SK-N-SH (cell line): Measurements from ENCODE around the gene SLC15A2. TPM values are rescaled to one million over a fixed set of nuclear protein-coding genes. Genes with fewer than 3 reads are reported as not detected.

Experiments
- CTCF ChIA-PET: fragments of 300-600, 350-600 bp; formaldehyde crosslinking; extraction: SDS; loops from one replicate; lab custom pipeline; 2021; lab: Yijun Ruan, JAX
- POLR2A ChIA-PET: fragments of 350-600 bp; sonication (Branson Sonifier 250); formaldehyde crosslinking; extraction: SDS; loops from one replicate; lab custom pipeline; 2020; ENCODE audit warnings: antibody characterized with exemption, inconsistent platforms; lab: Yijun Ruan, JAX
- DNase-seq: peaks from one replicate; pipeline ENCODE4 v3.0.0; 2012
- H2AFZ ChIP-seq: fragments of 200-600 bp; sonication (generic); 2 replicates; pipeline ENCODE4 v1.8.1; 2016; ENCODE audit warnings: antibody characterized with exemption, mild to moderate bottlenecking, low read depth
- H3F3A ChIP-seq: fragments of 200-600 bp; sonication (generic); replicated peaks from 2 replicates; pipeline ENCODE3; 2016; ENCODE audit warnings: antibody characterized with exemption, mild to moderate bottlenecking; ENCODE audit not compliant: insufficient read depth
- H3K27ac ChIP-seq, 2 experiments: fragments of 200-500 bp in 1 of 2; fragments of 200-600 bp in 1 of 2; sonication (Bioruptor generic) in 1 of 2; sonication (generic), shearing (Covaris generic) in 1 of 2; 2 replicates each; pipeline versions ENCODE4 v1.5.1 to v1.6.1; 2014 to 2016; ENCODE audit warnings: low read depth in 2 of 2, inconsistent platforms in 1 of 2, low read length in 1 of 2, mild to moderate bottlenecking in 1 of 2, mixed read lengths in 1 of 2
- H3K27me3 ChIP-seq: fragments of 200-600 bp; sonication (generic), shearing (Covaris generic); 2 replicates; pipeline ENCODE4 v1.6.1; 2016; ENCODE audit warnings: mixed run types; ENCODE audit not compliant: insufficient read depth
- H3K36me3 ChIP-seq, 2 experiments: fragments of 200-500 bp in 1 of 2; fragments of 200-600 bp in 1 of 2; sonication (Bioruptor generic) in 1 of 2; sonication (generic) in 1 of 2; replicated peaks in 1 of 2; 2 replicates each; pipeline versions ENCODE3 to v1.5.1; 2014 to 2016; ENCODE audit warnings: low read length in 1 of 2, mild to moderate bottlenecking in 1 of 2; ENCODE audit not compliant: insufficient read depth in 2 of 2, control insufficient read depth in 1 of 2
- H3K4me1 ChIP-seq, 2 experiments: fragments of 200-500 bp in 1 of 2; fragments of 200-600 bp in 1 of 2; sonication (Bioruptor generic) in 1 of 2; sonication (generic), shearing (Covaris generic) in 1 of 2; 2 replicates each; pipeline versions ENCODE4 v1.5.1 to v1.6.1; 2014 to 2016; ENCODE audit warnings: low read depth in 1 of 2, low read length in 1 of 2, mixed run types in 1 of 2; ENCODE audit not compliant: insufficient read depth in 2 of 2, control insufficient read depth in 1 of 2
- H3K4me2 ChIP-seq: fragments of 200-600 bp; sonication (generic), shearing (Covaris generic); 2 replicates; pipeline ENCODE4 v1.6.1; 2017; ENCODE audit warnings: mixed run types
- H3K4me3 ChIP-seq, 2 experiments: fragments of 200-500 bp in 1 of 2; fragments of 200-600 bp in 1 of 2; sonication (Bioruptor generic) in 1 of 2; sonication (generic), shearing (Covaris generic) in 1 of 2; 2 replicates each; pipeline versions ENCODE4 v1.5.1 to v1.8.1; 2014 to 2016; ENCODE audit warnings: low read depth in 2 of 2, inconsistent platforms in 1 of 2, low read length in 1 of 2, mild to moderate bottlenecking in 1 of 2, mixed read lengths in 1 of 2, moderate library complexity in 1 of 2
- H3K79me2 ChIP-seq: fragments of 200-600 bp; sonication (generic); 2 replicates; pipeline ENCODE4 v1.8.1; 2017; ENCODE audit warnings: mild to moderate bottlenecking; ENCODE audit not compliant: insufficient read depth
- H3K9ac ChIP-seq: fragments of 200-600 bp; sonication (generic); 2 replicates; pipeline ENCODE4 v1.6.1; 2017; ENCODE audit warnings: mixed run types
- H3K9me2 ChIP-seq: fragments of 200-600 bp; sonication (generic); 2 replicates; pipeline ENCODE4 v1.6.1; 2017; ENCODE audit warnings: mixed run types
- H3K9me3 ChIP-seq: fragments of 200-600 bp; sonication (generic); 2 replicates; pipeline ENCODE4 v1.6.1; 2017; ENCODE audit warnings: mixed run types, mild to moderate bottlenecking, moderate library complexity
- H4K20me1 ChIP-seq: fragments of 200-600 bp; sonication (generic); 2 replicates; pipeline ENCODE4 v1.6.1; 2017; ENCODE audit warnings: mild to moderate bottlenecking, mixed run types; ENCODE audit not compliant: insufficient read depth
- EP300 ChIP-seq, 2 experiments: IDR thresholded peaks; 2 replicates each; pipeline versions ENCODE4 v1.4.0 to v1.6.1; 2012; ENCODE audit warnings: borderline replicate concordance in 1 of 2, low read depth in 1 of 2, low read length in 1 of 2
- FOSL2 ChIP-seq: IDR thresholded peaks from 2 replicates; pipeline ENCODE4 v1.4.0; 2012; ENCODE audit warnings: low read depth, mild to moderate bottlenecking, moderate library complexity, borderline replicate concordance
- FOXM1 ChIP-seq: IDR thresholded peaks from 2 replicates; pipeline ENCODE4 v1.4.0; 2012; ENCODE audit warnings: low read depth, mild to moderate bottlenecking
- GABPA ChIP-seq: IDR thresholded peaks from 2 replicates; pipeline ENCODE4 v1.4.0; 2012; ENCODE audit warnings: low read depth, mild to moderate bottlenecking
- JUND ChIP-seq: IDR thresholded peaks from 2 replicates; pipeline ENCODE4 v1.4.0; 2012
- MEF2A ChIP-seq: IDR thresholded peaks from 2 replicates; pipeline ENCODE4 v1.4.0; 2012; ENCODE audit warnings: low read depth, borderline replicate concordance
- NRF1 ChIP-seq: IDR thresholded peaks from 2 replicates; pipeline ENCODE4 v1.6.1; 2012; ENCODE audit warnings: low read depth, mild to moderate bottlenecking, low read length
- POLR2AphosphoS5 ChIP-seq: IDR thresholded peaks from 2 replicates; pipeline ENCODE4 v1.6.1; 2012; ENCODE audit warnings: low read depth, low read length
- RAD21 ChIP-seq: IDR thresholded peaks from 2 replicates; pipeline ENCODE4 v1.6.1; 2012; ENCODE audit warnings: mild to moderate bottlenecking, low read length
- RCOR1 ChIP-seq: fragments of 150-350 bp; IDR thresholded peaks from 2 replicates; pipeline ENCODE4 v1.6.1; 2017; ENCODE audit warnings: antibody characterized with exemption, low read length
- RFX5 ChIP-seq: IDR thresholded peaks from 2 replicates; pipeline ENCODE4 v1.6.1; 2012; ENCODE audit warnings: mild to moderate bottlenecking, improper control_type of control experiment, low read length
- SMC3 ChIP-seq: IDR thresholded peaks from 2 replicates; pipeline ENCODE4 v1.6.1; 2012; ENCODE audit warnings: low read depth, low read length, improper control_type of control experiment
- TAF1 ChIP-seq: IDR thresholded peaks from 2 replicates; pipeline ENCODE4 v1.6.1; 2012; ENCODE audit warnings: low read depth, mild to moderate bottlenecking, low read length, moderate library complexity, borderline replicate concordance
- TEAD4 ChIP-seq: IDR thresholded peaks from 2 replicates; pipeline ENCODE4 v1.4.0; 2012; ENCODE audit warnings: mild to moderate bottlenecking, borderline replicate concordance; ENCODE audit not compliant: insufficient read depth
- WGBS: methylation state at CpG from one replicate; pipeline ENCODE4 v1.1.6; 2017; ENCODE audit warnings: low lambda C conversion rate; 5-methylcytosine and 5-hydroxymethylcytosine counted together
- polyA plus RNA-seq, 3 experiments: library from polyadenylated mRNA; depleted of rRNA; stranded (reverse); fragments of >200 nt; gene quantifications; 2 replicates each; pipeline ENCODE4 v1.2.3, GENCODE V29; 2012
- TF ChIP-seq, protein P1 (sequence below): fragments of 200-600 bp; sonication (generic); IDR thresholded peaks from 2 replicates; pipeline ENCODE4 v1.6.1; 2017; ENCODE audit warnings: antibody characterized with exemption, mild to moderate bottlenecking, moderate library complexity
- TF ChIP-seq, protein P2 (sequence below): fragments of 150-350 bp; IDR thresholded peaks from 2 replicates; pipeline ENCODE4 v1.6.1; 2016; ENCODE audit warnings: mild to moderate bottlenecking, low read depth, low read length
- TF ChIP-seq, protein P3 (sequence below): IDR thresholded peaks from 2 replicates; pipeline ENCODE4 v1.4.0; 2012; ENCODE audit warnings: low read depth, borderline replicate concordance

Gene SLC15A2
- polyA plus RNA-seq, 1 of the 3 experiments (the other 2 are of a cell fraction) = 0.10 TPM

DNA sequence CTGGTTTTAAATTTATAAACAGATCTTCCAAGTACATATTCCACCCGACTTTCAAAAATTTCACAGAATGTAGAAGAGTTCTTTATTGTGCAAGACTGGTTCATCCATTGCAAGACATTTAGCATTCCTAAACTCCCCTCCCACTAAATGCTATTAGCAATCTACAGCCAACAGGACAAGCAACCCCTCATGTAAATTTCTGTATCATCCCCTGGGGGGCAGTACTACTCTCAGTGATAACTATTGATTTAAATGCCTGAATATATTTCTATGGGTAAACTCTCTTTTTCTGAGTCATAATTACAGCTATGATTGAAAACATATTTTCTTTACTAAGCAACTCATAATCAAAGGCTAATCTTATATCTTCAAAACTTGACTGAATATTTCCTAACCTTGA lies 10.7 kb upstream of the SLC15A2 start:
- H3K27ac ChIP-seq = no peak overlapping the region
- no peaks in the 10 kb centered on the region for H3K36me3 ChIP-seq
- no peaks in the 10 kb centered on the region for H3F3A ChIP-seq
- CTCF ChIA-PET = interaction anchor here (1.0 kb wide), 1 partner anchor 12 kb away, joined by 5 read pairs; no protein-coding TSS in a partner anchor
- no peaks in the 10 kb centered on the region; a peak in 1 of 4 replicates for H3K4me1 ChIP-seq
- no peaks in the 10 kb centered on the region for H3K9me3 ChIP-seq
- no peaks in the 10 kb centered on the region for H3K79me2 ChIP-seq
- H2AFZ ChIP-seq = no peak overlapping the region
- no peak overlapping the region for H3K9ac ChIP-seq
- 21% methylated on average over 1 of the region's 1 CpG for WGBS
- H3K4me2 ChIP-seq = no peak overlapping the region
- H3K9me2 ChIP-seq = no peaks in the 10 kb centered on the region
- TF ChIP-seq SMC3 = no peak
- TF ChIP-seq RAD21 = 0 out of 2 replicates have a peak, but pooled peaks have one; percentile 5
- no peak for TF ChIP-seq FOSL2
- no peak for TF ChIP-seq EP300 (IDR thresholded peaks at IDR 0.05; ENCODE audit: borderline replicate concordance in 1 of 2, low read depth in 1 of 2, low read length in 1 of 2)
- TF ChIP-seq MEF2A = no peak
- TF ChIP-seq, protein P1, sequence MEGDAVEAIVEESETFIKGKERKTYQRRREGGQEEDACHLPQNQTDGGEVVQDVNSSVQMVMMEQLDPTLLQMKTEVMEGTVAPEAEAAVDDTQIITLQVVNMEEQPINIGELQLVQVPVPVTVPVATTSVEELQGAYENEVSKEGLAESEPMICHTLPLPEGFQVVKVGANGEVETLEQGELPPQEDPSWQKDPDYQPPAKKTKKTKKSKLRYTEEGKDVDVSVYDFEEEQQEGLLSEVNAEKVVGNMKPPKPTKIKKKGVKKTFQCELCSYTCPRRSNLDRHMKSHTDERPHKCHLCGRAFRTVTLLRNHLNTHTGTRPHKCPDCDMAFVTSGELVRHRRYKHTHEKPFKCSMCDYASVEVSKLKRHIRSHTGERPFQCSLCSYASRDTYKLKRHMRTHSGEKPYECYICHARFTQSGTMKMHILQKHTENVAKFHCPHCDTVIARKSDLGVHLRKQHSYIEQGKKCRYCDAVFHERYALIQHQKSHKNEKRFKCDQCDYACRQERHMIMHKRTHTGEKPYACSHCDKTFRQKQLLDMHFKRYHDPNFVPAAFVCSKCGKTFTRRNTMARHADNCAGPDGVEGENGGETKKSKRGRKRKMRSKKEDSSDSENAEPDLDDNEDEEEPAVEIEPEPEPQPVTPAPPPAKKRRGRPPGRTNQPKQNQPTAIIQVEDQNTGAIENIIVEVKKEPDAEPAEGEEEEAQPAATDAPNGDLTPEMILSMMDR = peak; percentile 52
- TF ChIP-seq, all 33 proteins: peak for 2
- DNase-seq = peak; percentile 11
- POLR2A ChIA-PET = no interaction called here
- no peaks in the 10 kb centered on the region for H4K20me1 ChIP-seq
- H3K27me3 ChIP-seq = no peaks in the 10 kb centered on the region
- H3K4me3 ChIP-seq = no peak overlapping the region

DNA sequence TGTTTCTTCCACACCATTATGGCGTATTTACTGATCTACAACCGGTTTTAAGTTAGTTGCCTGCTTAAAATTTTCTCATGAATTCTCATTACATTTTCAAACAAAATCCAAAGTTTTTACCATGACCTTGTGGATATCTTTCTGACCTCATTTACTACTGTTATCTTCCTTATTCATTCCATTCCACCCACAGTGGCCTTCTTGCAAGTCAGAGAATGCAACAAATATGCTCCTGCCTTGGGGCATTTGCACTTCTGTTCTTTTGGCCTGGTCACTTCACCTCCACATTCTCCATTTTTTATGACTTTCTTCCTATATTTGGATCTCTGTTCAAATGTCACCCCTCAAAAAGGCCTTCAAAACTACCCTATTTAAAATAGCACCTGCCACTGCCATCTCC lies 8.8 kb upstream of the SLC15A2 start:
- Histone ChIP-seq H3F3A (no peaks in the 10 kb centered on the region), H2AFZ (no peak overlapping the region), H3K27me3 (no peaks in the 10 kb centered on the region), H3K4me1 (no peaks in the 10 kb centered on the region), H3K9me3 (no peaks in the 10 kb centered on the region), H3K4me3 (no peak overlapping the region), H3K9ac (no peak overlapping the region), H3K27ac (no peak overlapping the region), H3K36me3 (no peaks in the 10 kb centered on the region), H3K4me2 (no peak overlapping the region), H4K20me1 (no peaks in the 10 kb centered on the region), H3K79me2 (no peaks in the 10 kb centered on the region), H3K9me2 (no peaks in the 10 kb centered on the region)
- ChIA-PET POLR2A (no interaction called here), CTCF (no interaction called here)
- 81% methylated on average over 2 of the region's 2 CpGs for WGBS
- no peak for TF ChIP-seq RCOR1
- TF ChIP-seq POLR2AphosphoS5 = no peak
- TF ChIP-seq TAF1 = no peak
- TF ChIP-seq NRF1 = no peak
- TF ChIP-seq, protein P2, sequence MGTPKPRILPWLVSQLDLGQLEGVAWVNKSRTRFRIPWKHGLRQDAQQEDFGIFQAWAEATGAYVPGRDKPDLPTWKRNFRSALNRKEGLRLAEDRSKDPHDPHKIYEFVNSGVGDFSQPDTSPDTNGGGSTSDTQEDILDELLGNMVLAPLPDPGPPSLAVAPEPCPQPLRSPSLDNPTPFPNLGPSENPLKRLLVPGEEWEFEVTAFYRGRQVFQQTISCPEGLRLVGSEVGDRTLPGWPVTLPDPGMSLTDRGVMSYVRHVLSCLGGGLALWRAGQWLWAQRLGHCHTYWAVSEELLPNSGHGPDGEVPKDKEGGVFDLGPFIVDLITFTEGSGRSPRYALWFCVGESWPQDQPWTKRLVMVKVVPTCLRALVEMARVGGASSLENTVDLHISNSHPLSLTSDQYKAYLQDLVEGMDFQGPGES = no peak
- TF ChIP-seq FOXM1 = no peak
- TF ChIP-seq, protein P3, sequence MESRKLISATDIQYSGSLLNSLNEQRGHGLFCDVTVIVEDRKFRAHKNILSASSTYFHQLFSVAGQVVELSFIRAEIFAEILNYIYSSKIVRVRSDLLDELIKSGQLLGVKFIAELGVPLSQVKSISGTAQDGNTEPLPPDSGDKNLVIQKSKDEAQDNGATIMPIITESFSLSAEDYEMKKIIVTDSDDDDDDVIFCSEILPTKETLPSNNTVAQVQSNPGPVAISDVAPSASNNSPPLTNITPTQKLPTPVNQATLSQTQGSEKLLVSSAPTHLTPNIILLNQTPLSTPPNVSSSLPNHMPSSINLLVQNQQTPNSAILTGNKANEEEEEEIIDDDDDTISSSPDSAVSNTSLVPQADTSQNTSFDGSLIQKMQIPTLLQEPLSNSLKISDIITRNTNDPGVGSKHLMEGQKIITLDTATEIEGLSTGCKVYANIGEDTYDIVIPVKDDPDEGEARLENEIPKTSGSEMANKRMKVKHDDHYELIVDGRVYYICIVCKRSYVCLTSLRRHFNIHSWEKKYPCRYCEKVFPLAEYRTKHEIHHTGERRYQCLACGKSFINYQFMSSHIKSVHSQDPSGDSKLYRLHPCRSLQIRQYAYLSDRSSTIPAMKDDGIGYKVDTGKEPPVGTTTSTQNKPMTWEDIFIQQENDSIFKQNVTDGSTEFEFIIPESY = no peak
- no peak for TF ChIP-seq TEAD4
- TF ChIP-seq RFX5 = no peak
- no peak for TF ChIP-seq JUND
- TF ChIP-seq GABPA = no peak
- no peak for DNase-seq
